GM13976 (cell line): ENCODE data around the gene AMMECR1.

Source experiments
- DNase-seq: peaks from one replicate; pipeline ENCODE4 v3.0.0; 2012; ENCODE audit warnings: low spot score
- in situ Hi-C: fragments of 300-500 bp; cut with MboI; formaldehyde crosslinking; loops from one replicate; pipeline ENCODE4 v1.12.0; 2022; ENCODE audit warnings: low sequenced_read_pairs, mixed read lengths, inconsistent platforms; ENCODE audit not compliant: unreplicated experiment
- TF ChIP-seq, protein P1 (sequence below): IDR thresholded peaks from 2 replicates; pipeline ENCODE4 v1.5.1; 2012; ENCODE audit warnings: borderline replicate concordance, mild to moderate bottlenecking; ENCODE audit not compliant: insufficient read depth; ENCODE audit errors: extremely low read depth, missing control alignments, control extremely low read depth

Gene AMMECR1

DNA sequence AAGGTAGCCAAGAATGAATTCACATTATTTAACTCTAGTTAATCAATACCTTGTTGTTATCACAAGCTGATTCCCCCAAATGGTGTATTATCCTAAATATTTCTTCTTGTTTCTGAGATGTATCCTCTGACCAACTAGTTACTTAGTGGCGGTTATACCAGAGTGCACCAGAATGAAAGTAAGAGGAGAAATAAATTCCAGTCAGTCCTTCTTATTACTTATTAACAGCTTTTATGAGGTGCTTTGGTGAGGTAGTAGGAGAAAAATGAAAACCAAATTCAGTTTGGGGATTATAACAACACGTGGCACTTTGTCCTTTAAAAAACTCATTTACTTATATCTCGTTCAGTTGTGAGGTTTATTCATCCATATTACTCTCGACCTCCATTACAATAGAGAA, 101.9 kb downstream of the AMMECR1 start:
- DNase-seq: no peak
- TF ChIP-seq, protein P1, sequence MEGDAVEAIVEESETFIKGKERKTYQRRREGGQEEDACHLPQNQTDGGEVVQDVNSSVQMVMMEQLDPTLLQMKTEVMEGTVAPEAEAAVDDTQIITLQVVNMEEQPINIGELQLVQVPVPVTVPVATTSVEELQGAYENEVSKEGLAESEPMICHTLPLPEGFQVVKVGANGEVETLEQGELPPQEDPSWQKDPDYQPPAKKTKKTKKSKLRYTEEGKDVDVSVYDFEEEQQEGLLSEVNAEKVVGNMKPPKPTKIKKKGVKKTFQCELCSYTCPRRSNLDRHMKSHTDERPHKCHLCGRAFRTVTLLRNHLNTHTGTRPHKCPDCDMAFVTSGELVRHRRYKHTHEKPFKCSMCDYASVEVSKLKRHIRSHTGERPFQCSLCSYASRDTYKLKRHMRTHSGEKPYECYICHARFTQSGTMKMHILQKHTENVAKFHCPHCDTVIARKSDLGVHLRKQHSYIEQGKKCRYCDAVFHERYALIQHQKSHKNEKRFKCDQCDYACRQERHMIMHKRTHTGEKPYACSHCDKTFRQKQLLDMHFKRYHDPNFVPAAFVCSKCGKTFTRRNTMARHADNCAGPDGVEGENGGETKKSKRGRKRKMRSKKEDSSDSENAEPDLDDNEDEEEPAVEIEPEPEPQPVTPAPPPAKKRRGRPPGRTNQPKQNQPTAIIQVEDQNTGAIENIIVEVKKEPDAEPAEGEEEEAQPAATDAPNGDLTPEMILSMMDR: no peak
- in situ Hi-C loops: no loop called here

DNA sequence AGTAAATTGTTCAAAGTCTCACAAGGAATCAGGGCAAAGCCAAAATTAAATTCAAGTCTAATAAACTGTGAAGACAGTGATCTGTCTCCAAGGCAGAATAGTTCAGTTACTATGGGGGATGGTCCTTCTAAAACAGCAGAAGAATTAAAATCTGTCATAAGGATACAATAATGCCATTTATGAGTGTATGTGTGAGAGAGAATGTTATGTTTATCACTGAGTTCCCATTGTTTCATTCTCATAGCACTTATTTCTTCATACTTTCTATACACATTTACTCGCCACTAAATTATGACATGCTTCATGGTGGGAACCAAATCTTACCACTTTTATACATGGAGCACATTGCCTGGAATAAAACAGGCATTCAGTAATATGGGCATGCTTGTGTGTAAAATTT, 102.5 kb downstream of the AMMECR1 start:
- TF ChIP-seq, protein P1: no peak
- in situ Hi-C loops: no loop called here

DNA sequence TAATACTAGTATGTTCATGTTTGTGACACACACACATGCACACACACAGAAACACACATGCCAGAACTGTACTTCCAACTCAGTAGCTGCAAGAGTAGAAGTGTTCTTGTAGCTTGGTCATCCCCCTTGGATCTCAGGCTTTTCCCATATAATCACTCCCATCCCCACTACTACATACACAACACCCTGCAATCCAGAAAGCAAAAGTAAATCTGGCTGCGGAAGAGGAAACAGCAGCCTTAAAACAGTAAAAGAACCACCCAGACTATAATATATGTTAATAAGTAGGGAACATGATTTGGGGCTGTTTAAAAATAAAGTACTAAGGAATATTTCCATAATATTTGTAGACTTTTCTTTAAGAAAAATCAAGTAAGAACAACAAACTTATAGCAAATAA, 103.2 kb downstream of the AMMECR1 start:
- in situ Hi-C loops: no loop called here
- no peak for DNase-seq
- TF ChIP-seq, protein P1: no peak

More for the DNA sequence above, 102.5 kb downstream of the AMMECR1 start:
- DNase-seq: no peak

DNA sequence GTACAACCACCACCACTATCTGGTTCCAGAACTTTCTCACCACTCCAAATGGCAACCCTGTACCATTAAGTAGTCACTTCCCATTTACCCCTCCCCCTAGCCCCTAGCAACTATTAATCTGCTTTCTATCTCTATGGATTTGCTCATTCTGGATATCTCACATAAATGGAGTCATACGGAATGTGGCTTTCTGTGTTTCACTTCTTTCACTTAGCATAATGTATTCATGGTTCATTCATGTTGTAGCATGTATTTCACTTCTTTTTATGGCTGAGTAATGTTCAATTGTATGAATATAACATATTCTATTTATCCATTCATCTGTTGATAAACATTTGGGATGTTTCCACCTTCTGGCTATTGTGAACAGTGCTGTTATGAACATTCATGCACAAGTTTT, 104.7 kb downstream of the AMMECR1 start:
- in situ Hi-C loops: no loop called here
- TF ChIP-seq, protein P1: no peak
- DNase-seq: no peak

DNA sequence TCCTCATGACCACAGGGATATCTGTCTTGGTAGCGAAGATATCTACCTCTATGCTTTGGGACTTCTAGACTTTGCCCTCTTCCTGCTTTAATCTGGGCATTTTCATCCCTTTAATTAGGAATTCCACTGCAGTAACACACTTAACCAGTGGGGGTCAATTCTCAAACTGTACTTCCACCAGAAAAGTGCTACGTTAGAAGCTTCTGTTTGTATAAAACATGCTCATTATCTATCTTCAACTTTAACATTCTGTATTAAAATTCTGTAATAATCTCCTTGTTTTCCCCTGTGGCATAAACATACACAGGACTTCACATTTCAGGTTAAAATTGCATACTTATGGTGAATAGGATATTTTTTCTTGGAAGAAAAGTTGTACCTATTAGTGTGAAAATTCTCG, 105.6 kb downstream of the AMMECR1 start:
- TF ChIP-seq, protein P1: no peak
- in situ Hi-C loops: no loop called here
- DNase-seq: no peak

DNA sequence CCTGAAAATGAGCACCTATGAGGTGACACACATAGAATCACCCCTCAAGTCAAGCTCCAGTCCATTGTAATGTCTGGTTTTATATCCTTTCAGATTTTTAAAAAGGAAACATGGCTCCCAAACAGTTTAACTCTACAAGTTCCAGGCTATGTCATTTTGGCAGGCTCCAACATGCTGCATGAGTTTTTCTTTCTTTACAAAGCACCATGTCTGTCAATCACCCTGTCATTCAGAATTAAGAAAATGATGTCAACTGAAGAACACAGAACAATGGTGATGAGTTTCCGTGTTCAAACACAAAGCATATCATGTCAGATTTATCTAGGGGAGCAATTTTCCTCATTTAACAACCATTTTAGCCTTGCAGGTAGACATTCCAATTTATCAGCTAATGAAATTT, 106.5 kb downstream of the AMMECR1 start:
- TF ChIP-seq, protein P1: no peak
- no peak for DNase-seq
- in situ Hi-C loops: no loop called here
